H1 (cell line): ENCODE data around the gene OR52E8. TPM values are rescaled to one million over a fixed set of nuclear protein-coding genes. Genes with fewer than 3 reads are reported as not detected.

Experiments
- GABPA ChIP-seq: IDR thresholded peaks from 2 replicates; pipeline ENCODE4 v1.6.1; 2011; ENCODE audit warnings: mild to moderate bottlenecking, low read length, moderate library complexity, borderline replicate concordance; ENCODE audit not compliant: insufficient read depth
- JUN ChIP-seq: IDR thresholded peaks from 2 replicates; pipeline ENCODE4 v1.6.1; 2011; ENCODE audit warnings: low read depth, mild to moderate bottlenecking, improper control_type of control experiment, low read length
- SIX5 ChIP-seq: IDR thresholded peaks from 2 replicates; pipeline ENCODE4 v1.6.1; 2011; ENCODE audit warnings: mild to moderate bottlenecking, low read depth, low read length
- YY1 ChIP-seq: IDR thresholded peaks from 2 replicates; pipeline ENCODE4 v1.6.1; 2011; ENCODE audit warnings: low read depth, mild to moderate bottlenecking, low read length
- polyA plus RNA-seq, 7 experiments: library from polyadenylated mRNA; depleted of rRNA in 3 of 7; stranded (reverse) in 5 of 7; unstranded in 2 of 7; fragments of >200 nt in 5 of 7; fragments of 200-250 nt in 2 of 7; gene quantifications; 1 replicate in 5 of 7; 2 replicates in 1 of 7; 4 replicates in 1 of 7; pipeline versions ENCODE4 v1.2.1 to v1.2.3, GENCODE V29; 2011 to 2013; ENCODE audit warnings: missing spikeins in 2 of 7, mixed read lengths in 2 of 7
- total RNA-seq: library from RNA; stranded (reverse); fragmentation: NEBNext Ultra II Directional; extraction: Animal tissue kit (Norgen Biotek cat#: 25700); gene quantifications from 2 replicates; pipeline ENCODE4 v1.2.1, GENCODE V29; 2021
- TF ChIP-seq, protein P1 (sequence below): IDR thresholded peaks from 2 replicates; pipeline ENCODE4 v1.6.1; 2011; ENCODE audit warnings: low read depth, mild to moderate bottlenecking, low read length; ENCODE audit not compliant: insufficient read depth

The OR52E8 gene
- total and polyA plus RNA-seq, 2 of the 8 experiments (the other 6 are each of a cell fraction or from before 2014, with no cell fraction given): not detected

DNA sequence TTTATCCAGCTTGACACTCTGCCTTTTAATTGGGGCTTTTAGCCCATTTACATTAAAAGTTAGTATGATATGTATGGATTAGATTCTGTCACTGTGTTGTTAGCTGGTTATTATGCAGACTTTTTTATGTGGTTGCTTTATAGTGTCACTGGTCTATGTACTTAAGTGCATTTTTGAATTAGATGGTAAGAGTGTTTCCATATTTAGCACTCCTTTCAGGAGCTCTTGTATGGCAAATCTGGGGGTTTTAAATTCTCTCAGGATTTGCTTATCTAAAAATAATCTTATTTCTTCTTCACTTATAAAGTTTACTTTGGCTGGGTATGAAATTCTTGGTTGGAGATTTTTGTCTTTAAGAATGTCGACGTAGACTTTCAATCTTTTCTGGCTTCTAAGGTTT is 19.8 kb downstream of the OR52E8 start (continued):
- no peak for TF ChIP-seq GABPA
- no peak for TF ChIP-seq SIX5
- TF ChIP-seq JUN: no peak
- TF ChIP-seq, protein P1, sequence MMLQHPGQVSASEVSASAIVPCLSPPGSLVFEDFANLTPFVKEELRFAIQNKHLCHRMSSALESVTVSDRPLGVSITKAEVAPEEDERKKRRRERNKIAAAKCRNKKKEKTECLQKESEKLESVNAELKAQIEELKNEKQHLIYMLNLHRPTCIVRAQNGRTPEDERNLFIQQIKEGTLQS: no peak
- TF ChIP-seq YY1: no peak
